Type B pancreatic cell (in vitro differentiated cells): Measurements from ENCODE around the gene CHST9. TPM values are rescaled to one million over a fixed set of nuclear protein-coding genes. Genes with fewer than 3 reads are reported as not detected.

ENCODE experiments used
- DNase-seq: peaks from one replicate; pipeline ENCODE4 v3.0.0; 2021; ENCODE audit warnings: mixed read lengths; ENCODE audit not compliant: unreplicated experiment; ENCODE audit errors: extremely low spot score
- H3K27ac Mint-ChIP-seq: 2 replicates; pipeline ENCODE4 v1.8.0; 2021; ENCODE audit warnings: mild to moderate bottlenecking, mixed read lengths
- H3K27me3 Mint-ChIP-seq: 2 replicates; pipeline ENCODE4 v1.8.0; 2021; ENCODE audit warnings: mixed read lengths
- H3K36me3 Mint-ChIP-seq: 2 replicates; pipeline ENCODE4 v1.8.0; 2021; ENCODE audit warnings: mixed read lengths
- H3K4me1 Mint-ChIP-seq: one replicate; pipeline ENCODE4 v1.8.0; 2021; ENCODE audit warnings: mixed read lengths; ENCODE audit not compliant: unreplicated experiment
- H3K4me3 Mint-ChIP-seq: 2 replicates; pipeline ENCODE4 v1.8.0; 2021; ENCODE audit warnings: mild to moderate bottlenecking, mixed read lengths
- H3K9me3 Mint-ChIP-seq: 2 replicates; pipeline ENCODE4 v1.8.0; 2021; ENCODE audit warnings: mixed read lengths
- CTCF ChIP-seq: fragments of 200-600 bp; sonication (generic); conservative IDR thresholded peaks from 2 replicates; pipeline ENCODE4 v1.5.0; 2021; ENCODE audit warnings: antibody characterized with exemption, mild to moderate bottlenecking
- total RNA-seq: library from RNA; stranded (reverse); gene quantifications from 2 replicates; pipeline ENCODE4 v1.2.1, GENCODE V29; 2021; ENCODE audit warnings: low replicate concordance

CHST9 gene
- total RNA-seq, 1 donor from 2014 or later, result 9.9 TPM

- Mint-ChIP-seq H3K27ac (no peak overlapping the region), H3K4me3 (peak overlapping the region; percentile 70), H3K36me3 (no peaks in the 10 kb centered on the region), H3K9me3 (no peaks in the 10 kb centered on the region), H3K4me1 (peaks cover 20% of the 10 kb centered on the region), H3K27me3 (peaks cover 34% of the 10 kb centered on the region)
- TF ChIP-seq CTCF, result no peak
- DNase-seq, result no peak
Measured at GRCh38 chr18:26863921-26864497, 321.1 kb downstream of the CHST9 start.

- TF ChIP-seq CTCF, result no peak
- Mint-ChIP-seq H3K9me3 (no peaks in the 10 kb centered on the region), H3K4me1 (peaks cover 14% of the 10 kb centered on the region), H3K27ac (no peak overlapping the region), H3K4me3 (peak overlapping the region; percentile 82), H3K36me3 (no peaks in the 10 kb centered on the region), H3K27me3 (peaks cover 34% of the 10 kb centered on the region)
- DNase-seq, result no peak
Measured at GRCh38 chr18:26863122-26863879, 321.8 kb downstream of the CHST9 start.

GRCh38 chr18:26862084-26862483 lies 323.0 kb downstream of the CHST9 start:
- Mint-ChIP-seq H3K27me3 (peaks cover 34% of the 10 kb centered on the region), H3K4me1 (peaks cover 14% of the 10 kb centered on the region), H3K27ac (no peak overlapping the region), H3K36me3 (no peaks in the 10 kb centered on the region), H3K9me3 (no peaks in the 10 kb centered on the region), H3K4me3 (no peak overlapping the region)
- TF ChIP-seq CTCF, result no peak
- no peak for DNase-seq
